ENCODE results near the gene JAZF1.

The JAZF1 gene

GRCh38 chr7:28142650-28143049 is 37.9 kb downstream of the JAZF1 start:
- no peak for DNase-seq (ENCODE audit: low read depth, low spot score)
- no peak overlapping the region for H3K27ac ChIP-seq

DNA sequence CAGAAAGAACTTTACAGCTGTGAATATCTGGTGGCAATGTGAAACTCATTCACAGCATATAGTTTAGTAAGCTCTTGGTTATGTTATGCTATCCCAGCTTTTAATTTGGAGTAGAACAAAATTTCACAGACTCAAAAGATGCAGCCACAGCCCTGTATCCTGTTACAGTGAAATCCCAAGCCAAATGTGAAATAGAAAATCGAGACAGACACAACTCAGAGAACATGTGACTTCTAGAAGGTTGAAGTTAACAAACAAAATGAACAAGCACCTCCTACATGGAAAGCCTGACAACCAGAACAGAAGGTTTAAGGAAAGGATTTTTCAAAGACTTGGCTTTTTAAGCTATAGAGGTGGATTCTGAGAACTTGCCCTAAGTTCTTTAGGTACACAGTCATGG is 39.6 kb downstream of the JAZF1 start:
- no peak overlapping the region for H3K27ac ChIP-seq
- DNase-seq (ENCODE audit: low read depth, low spot score), result no peak

DNA sequence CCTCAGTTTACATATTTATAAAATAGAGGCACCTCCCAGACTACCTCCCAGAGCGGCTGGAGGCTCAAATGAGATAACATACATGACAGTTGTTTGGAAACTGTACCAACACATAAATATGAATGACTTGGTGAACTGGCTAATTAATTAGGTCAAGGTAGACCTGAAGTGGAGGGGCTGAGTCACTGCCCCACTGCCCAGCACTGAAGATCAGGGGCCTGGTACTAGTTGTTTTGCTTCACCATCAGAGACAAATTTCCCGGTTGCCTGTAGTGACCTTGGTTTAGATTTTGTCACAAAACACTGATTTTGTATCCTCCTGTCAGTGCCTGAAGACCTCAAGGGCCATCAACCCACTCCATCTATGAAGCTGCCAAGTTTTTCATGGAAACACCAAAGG is 41.8 kb downstream of the JAZF1 start:
- H3K27ac ChIP-seq, result no peak overlapping the region
- no peak for DNase-seq (ENCODE audit: low read depth, low spot score)

DNA sequence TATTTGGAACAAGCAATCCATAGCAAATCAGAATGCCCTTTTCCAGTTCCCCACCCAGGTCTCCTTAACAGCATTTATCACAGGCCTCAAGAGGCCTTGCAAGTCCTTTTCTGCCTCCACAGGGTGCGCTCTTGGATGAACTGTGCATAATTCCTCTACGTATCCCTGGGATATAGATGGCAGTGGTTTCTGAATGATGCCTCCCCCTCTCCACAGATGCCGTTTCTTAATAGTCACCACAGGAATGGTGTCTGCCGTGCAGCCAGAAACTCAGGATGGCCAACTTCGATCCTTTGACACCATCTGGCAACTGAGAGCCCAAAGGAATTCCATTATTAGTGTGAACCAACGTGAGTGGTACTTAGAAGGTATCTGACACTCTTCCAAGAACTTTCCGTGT is 43.1 kb downstream of the JAZF1 start:
- no peak for DNase-seq (ENCODE audit: low read depth, low spot score)
- no peak overlapping the region for H3K27ac ChIP-seq

DNA sequence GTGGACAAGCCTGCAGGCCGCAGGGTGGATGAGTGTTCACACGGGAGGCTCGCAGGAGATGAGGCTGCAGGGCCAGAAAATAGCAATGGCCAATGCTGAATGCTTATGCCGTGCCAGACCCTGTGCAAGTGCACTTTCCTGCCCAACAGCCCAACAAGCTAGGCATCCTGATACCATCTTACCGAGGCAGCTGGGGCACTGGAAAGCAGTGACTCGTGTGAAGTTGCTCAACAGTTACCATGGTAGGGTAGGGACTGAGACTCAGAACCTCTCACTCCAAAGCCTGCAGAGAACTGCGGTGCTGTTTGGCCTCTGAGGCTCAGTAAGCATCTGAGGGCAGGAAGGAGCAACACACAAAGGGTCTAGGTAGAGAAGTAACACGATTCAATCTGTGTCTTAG is 43.7 kb downstream of the JAZF1 start:
- no peak overlapping the region for H3K27ac ChIP-seq
- no peak for DNase-seq (ENCODE audit: low read depth, low spot score)

DNA sequence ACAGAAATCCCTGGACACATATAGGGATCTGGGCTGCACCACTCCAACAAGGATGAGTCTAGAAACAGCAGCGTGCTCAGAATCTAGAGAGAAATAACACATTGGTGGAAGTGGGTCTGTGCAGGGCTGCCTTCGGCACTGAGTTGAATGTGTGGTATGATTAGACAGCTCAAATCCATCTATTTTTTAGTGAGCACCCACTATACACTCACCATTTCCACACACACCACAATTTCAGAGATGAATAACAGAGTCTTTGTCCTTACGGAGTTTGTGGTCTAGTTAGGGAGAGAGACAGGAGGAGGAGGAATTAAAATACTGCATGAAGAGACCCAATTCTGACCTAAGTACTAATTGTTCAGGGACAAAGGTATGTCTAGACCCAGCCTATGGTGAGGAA is 44.2 kb downstream of the JAZF1 start:
- no peak overlapping the region for H3K27ac ChIP-seq
- no peak for DNase-seq (ENCODE audit: low read depth, low spot score)

DNA sequence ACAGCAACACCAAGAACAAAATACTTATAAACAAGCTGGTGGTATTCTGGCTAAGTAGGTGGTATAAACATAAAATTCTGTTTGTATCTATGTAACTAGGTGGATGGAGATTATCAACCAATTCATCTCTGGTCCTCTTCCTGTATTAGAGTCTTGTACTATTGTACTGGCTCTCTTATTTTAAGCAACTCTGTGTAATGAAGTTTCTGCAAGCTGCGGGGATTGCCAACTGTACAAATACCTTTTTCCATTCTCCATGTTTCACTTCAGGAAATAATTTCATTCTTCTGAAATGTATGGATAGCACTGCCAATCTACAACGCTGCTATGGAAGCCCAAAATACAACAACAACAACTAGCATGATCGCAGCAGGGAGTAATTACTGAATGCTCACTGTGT is 44.8 kb downstream of the JAZF1 start:
- DNase-seq (ENCODE audit: low read depth, low spot score), result no peak
- H3K27ac ChIP-seq, result no peak overlapping the region

- DNase-seq (ENCODE audit: low read depth, low spot score), result no peak
- H3K27ac ChIP-seq, result no peak overlapping the region
These were observed 45.3 kb downstream of the JAZF1 start for GRCh38 chr7:28135315-28135714.

DNA sequence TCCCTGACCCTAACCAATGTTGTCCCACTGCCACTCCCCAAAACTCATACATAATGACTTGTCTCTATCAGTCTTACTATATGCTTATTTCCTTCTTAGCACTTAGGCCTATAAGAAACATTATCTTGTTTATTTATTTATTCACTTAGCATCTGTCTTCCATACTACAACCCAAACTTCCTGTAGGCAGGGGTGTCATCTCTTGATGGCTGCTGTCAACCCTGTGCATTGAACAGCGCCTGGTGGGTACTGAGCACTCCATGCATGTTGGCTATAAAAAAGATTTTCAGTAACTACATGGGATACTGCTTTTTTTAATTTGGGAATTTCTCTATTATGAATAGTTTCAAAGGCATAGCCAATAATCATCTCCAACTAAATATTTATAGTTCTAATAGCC is 46.7 kb downstream of the JAZF1 start:
- no peak for DNase-seq (ENCODE audit: low read depth, low spot score)
- H3K27ac ChIP-seq, result no peak overlapping the region

DNA sequence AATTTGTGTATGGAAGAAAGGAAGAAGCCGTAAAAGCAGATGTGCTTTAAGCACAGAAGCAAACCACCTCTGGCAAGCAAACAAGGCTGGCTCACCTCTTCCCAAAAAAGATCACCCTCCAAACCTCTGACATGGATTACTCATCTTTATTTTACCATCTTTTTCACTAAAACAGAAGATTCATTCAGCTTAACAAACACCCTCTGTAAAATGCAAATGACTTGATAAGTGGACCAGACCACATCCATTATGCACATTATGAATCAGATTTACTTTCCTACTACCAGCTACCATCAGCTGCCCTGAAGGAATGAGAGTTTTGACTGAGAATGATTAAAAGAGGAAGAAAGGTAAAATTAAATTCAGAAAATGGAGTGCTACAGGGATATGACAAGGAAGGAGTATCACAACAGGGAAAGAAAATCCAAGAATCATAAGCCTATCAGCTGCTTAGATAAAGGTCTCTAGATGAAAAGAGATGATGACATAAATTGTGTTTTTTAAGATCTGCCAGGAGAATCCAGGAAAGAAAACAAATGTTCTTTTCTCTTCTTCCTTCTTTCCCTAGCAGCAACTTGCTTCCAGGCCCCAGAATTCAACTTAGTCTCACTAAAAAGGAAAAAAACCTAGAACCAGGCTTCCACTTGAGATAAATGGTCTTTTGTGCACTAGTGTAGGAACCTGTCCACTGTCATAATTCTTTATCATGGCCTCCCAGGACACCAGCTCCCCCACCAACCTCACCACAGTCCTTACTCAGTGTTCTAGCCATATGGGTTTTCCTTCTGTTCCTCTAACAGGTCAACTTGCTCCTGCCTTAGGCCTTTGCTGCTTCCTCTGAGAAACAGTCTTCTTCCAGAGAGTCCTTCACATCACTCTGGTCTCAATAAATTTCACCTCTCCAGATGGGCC is 47.4 kb downstream of the JAZF1 start:
- no peak overlapping the region for H3K27ac ChIP-seq
- no peak for DNase-seq (ENCODE audit: low read depth, low spot score)

DNA sequence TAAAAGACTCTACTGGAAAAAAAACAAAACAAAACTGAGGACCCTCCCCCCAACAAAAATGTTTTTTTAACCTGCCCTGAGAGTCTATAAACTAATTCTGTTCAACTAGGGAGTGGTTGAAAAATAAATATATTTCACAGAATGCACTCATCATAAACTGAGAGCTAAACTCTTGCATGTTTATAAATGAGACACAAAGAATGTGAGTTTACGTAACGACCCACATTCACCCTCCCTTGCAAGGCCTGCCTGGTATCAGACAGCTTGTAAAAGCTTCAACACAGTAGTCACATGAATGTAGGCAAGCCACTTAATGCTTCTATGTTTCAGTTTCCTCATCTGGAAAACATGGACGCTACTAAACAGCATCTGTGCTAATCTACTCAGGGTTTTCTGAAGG is 50.3 kb downstream of the JAZF1 start:
- no peak for DNase-seq (ENCODE audit: low read depth, low spot score)
- no peak overlapping the region for H3K27ac ChIP-seq

DNA sequence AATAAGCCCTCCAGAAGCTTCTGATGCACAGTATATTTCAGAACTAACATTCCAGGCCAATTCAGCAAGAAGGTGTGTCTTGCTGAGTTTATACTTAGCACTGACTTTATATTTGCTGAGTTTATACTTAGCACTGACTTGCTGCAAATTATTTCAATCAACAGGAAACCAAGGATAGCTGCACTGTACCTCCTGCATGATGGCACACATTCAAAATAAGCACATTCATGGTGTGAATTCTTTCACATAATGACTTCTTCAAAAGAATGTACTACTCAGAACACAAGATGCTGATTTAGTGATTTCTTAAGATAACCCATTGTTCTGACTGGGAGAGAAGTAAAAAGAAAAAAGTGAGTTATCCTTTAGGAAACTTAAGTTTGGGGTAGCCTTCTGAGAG is 52.0 kb downstream of the JAZF1 start:
- H3K27ac ChIP-seq, result no peak overlapping the region
- no peak for DNase-seq (ENCODE audit: low read depth, low spot score)

- H3K27ac ChIP-seq, result no peak overlapping the region
- DNase-seq (ENCODE audit: low read depth, low spot score), result no peak
These were observed 54.1 kb downstream of the JAZF1 start for GRCh38 chr7:28126410-28127041.

DNA sequence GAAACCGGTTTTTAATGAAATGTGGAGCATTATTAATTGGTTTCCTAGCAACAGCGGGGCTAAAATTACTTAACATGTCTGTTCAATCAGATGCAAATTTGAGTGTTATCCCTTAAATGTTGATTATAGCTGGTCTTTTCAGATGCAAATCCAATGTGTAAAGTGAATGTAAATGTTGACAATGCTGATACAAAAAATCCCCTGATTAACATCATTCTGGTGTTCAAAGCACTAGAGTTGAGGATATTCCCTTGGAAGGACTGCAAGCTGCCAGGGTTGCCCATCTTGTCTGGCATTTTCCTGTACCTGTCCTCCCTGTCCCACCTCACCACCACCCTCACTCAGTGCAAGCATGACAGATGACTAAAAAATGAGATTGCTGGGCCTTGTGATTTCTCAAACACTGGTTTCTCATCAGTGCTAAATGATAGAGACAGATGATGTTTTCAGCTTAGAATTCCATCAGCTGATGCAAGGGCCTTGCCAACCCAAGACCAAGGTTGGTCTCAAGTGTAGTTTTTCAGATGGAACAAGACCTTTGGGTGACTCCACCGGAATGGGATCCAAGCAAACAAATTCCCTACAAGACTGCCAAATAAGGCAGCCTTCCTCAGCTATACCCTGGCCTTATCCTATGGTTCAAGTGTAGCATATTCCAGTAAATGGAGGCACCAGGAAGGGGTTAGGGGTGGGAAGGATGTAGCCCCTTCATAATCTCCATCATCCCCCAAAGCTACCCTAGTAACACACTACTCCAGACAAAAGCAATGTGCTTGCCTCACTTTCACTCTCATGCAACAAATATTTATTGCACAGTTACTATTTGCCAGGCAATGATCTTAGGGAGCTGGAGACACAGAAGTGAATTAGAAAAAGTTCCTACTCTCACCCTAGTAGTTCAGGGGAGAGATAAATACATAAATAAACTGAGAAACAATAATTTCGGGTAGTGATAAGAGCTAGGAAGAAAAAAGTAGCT is 54.9 kb downstream of the JAZF1 start:
- DNase-seq (ENCODE audit: low read depth, low spot score), result no peak
- no peak overlapping the region for H3K27ac ChIP-seq

DNA sequence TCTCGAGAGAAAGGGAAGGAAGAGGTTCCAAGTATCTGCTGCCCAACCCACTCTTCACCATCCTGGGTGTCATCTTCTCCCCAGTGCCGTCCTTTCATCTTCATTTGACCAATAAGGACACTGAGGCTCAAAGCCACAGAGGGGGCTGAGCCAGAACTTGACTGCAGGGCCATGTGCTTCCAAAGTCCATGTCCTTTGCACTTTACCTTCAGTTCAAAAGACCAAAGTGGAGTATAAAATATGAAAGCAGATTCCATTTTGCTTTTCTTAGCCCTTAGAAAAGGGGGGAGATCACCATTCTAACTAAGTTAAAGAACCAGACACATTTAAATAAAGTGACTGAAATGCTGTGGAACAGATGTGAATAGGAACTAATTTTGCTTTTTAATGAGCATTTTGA is 56.2 kb downstream of the JAZF1 start:
- DNase-seq (ENCODE audit: low read depth, low spot score), result no peak
- H3K27ac ChIP-seq, result no peak overlapping the region

DNA sequence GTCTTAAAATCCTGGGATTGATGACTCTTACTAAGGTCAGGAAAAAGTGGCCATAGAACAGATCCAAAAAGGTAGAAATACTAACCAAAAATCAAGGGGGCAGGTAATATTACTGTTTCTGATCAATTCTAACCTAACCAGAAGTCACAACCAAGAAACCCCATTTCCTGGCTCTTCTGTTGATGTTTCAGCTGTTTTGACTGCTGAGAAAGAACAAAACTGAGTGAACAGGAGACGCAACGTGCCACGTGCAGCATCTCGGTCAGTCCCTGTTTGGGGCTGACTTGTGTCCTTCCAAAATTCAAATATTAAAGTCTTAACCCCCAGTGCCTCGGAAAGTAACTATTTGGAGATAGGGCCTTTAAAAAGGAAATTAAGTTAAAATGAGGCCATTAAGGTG is 56.8 kb downstream of the JAZF1 start:
- no peak for DNase-seq (ENCODE audit: low read depth, low spot score)

DNA sequence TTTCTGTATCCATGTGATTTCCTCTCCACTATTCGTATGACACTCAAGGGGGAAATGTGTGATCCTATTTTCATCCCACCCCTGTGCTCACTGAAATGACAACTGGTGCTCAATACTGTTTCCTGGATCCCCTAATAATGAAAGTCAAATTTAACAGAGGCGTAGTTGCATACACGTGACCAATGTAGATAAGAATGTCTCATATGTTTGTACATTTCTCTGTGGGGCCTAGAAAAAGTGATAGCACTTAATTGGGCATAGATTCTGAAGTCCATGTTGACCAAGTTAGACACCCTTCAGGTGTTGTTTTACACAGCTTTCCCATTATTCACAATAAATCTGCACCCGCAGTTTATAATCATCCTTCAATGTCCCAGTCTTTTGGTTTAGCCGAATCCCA is 59.1 kb downstream of the JAZF1 start:
- no peak for DNase-seq (ENCODE audit: low read depth, low spot score)
- no peak overlapping the region for H3K27ac ChIP-seq

More for the DNA sequence above, 56.8 kb downstream of the JAZF1 start:
- no peak overlapping the region for H3K27ac ChIP-seq

DNA sequence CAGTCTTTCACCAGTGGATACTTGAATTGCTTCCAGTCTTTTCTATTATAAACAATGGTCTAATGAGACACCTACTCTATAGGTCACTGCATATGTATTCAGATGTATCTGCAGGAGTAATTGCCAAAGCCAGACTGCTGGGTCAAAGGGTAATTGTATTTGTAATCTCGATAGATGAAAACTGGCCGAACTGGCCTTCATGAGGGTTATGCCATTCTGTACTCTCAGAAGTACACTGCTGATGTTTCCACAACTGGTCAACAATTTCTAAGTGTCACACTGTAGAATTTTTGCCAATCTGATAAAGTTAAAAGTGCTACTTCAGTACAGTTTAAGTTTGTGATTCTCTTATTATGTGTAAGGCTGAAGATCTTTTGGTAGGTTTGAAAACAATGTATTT is 64.6 kb downstream of the JAZF1 start:
- DNase-seq (ENCODE audit: low read depth, low spot score), result no peak
- no peak overlapping the region for H3K27ac ChIP-seq

DNA sequence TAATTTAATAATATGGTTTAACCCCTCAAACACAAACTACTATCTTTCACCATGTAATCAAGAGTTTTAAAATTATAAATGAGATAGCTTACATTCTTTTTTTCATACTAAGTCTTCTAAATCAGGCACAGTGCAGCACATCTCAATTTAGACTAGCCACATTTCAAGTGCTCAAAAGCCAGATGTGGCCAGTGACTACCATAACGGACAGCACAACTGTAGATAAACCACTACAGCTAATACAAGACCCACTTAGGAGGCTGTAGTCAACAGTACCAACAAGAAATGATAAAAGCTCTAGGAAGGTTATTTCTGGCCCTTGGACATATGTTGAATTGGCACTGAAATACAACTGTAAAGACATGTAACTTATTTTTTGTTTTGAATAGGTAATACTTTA is 65.3 kb downstream of the JAZF1 start:
- H3K27ac ChIP-seq, result no peak overlapping the region
- DNase-seq (ENCODE audit: low read depth, low spot score), result no peak

GRCh38 chr7:28114056-28114455 is 66.5 kb downstream of the JAZF1 start:
- DNase-seq (ENCODE audit: low read depth, low spot score), result no peak
- H3K27ac ChIP-seq, result no peak overlapping the region
